ENCODE data around the gene HDLBP.

The HDLBP gene

DNA sequence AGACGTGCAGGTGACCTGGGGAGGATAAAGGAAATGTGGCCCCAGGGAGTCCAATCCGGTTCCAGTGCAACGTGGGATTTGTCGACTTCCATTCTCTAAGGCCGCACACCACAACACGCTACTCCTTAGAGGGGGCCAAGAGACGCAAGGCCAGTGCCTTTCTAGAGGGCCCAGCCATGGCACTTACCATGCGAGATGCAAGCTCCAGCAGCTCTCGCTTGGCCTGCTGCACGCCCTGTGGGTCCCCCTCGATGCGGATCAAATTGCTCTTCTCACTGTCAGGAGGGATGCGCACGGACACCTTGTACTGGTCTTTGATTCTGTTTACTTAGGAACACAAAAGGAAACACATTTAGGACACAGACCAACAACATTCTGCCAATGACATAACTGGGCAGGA is 65.8 kb downstream of the HDLBP start:
- DNase-seq: no peak

DNA sequence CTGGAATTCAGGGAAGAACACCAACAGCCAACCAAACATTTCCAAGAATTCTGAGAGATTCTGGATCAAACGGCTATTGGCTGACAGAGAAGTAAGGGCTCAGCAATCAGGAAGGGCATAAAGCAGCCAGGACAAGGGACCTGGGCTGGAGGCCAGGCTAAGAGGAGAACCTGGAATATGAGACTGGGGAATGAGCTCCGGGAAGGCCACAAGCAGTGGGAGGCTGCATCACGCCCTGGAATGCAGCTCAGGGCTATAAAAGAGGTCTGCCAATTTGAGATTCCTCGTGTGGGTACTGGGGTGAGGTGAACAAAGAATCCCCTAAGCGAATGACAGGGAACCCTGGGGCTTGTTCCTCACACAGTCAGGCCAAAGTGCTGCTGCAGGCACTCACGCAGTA is 66.6 kb downstream of the HDLBP start:
- no peak for DNase-seq

DNA sequence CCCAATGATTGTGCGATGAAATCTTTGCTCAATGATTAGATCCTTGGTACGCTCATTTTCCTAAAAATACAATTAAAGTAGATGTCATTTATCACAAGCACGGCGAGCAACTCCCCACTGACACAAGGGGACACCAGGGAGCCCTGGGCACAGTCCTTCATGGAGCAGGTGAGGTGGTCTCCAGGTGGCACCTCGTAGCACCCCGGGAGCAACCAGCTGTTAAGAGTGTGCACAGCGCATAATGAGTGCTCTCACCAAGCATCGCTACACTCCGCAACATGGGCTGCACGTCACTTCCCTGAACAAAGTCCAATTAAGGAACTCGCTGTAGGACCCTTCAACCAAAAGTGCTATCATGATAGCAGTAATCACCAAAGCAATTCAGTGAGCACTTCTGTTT is 67.2 kb downstream of the HDLBP start:
- DNase-seq: no peak

DNA sequence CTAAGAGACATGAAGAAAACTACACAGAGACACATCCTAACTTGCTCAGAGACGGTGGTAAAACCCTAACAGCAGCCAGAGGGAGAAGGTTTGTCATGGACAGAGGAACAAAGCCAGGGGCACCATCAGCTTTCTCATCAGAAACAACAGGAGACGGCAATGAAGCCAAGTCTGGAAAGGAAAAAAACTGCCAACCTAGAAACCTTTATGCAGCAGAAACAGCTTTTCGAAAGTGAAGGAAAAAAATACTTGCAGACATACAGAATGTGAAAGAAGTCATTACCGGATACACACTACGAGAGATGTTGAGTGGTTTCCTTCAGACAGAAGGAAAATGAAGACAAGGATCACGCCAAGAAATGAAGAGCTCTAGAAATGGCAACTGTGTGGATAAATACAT is 71.1 kb downstream of the HDLBP start:
- DNase-seq: no peak

DNA sequence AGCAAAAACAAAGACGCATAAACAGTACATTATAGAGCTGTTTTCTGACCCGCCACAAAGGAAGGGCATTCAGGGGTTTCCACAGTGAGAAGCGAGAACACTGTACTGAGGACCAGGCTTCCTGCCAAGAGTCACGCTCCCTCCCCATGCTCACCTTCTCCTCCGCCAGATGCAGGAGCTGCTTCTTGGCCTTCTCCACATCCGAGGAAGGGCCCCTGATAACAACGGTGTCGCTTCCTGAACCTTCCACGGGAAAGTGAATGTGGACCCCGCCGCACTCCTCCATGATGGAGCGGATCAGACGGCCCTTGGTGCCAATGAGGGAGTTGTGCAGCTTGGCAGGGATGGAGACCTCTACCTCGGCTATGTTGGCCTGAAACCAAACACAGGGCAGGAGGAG is 73.2 kb downstream of the HDLBP start:
- no peak for DNase-seq

DNA sequence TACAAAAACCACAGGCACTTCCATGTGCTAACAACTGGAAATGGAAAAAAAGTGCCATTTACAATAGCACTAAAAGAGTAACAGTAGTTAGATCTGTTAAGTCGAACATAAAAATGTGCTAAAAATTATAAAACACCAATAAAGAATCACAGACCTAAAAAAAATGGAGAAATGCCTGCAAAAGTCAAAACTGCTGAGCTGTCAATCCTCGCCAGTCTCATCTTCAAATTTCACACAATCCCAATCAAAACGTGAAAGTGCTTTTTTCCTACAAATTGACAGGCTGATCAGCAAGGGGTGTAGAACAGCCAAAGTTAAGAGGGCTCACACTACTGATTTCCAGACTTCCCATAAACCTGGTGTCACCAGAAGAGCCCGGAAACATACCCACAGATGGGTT is 73.8 kb downstream of the HDLBP start:
- DNase-seq: no peak

DNA sequence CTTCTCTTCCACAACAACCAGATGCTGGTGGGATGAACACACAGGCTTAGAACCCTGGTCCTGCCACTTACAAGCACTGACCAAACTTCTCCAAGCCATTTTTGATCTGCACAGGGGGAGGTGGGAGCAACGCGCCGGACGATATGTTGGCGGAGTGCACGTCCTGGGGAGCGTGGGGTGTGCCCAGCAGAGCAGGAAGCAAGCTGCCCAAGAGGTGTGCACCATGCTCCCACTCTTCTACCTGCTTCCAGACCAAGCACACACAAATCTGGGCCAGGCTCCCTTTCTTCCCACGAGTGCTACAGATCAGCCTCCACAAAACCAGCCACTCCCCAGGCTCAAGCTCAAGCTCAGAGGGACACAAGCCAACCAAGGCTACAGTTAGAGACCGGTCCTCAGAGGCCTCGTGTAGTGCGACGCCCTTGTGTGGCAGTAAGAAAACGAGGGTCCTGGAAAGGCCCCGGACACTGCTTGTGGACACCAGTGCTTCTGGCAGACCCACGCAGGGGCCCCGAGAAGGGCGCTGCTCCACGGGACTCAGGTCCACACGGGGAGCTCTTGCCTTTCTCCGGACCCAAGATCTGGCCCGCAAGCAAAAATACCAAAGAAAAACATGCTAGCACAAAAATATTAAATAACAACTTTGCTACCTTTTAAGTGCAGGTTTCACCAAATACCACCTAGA is 75.0 kb downstream of the HDLBP start:
- no peak for DNase-seq

DNA sequence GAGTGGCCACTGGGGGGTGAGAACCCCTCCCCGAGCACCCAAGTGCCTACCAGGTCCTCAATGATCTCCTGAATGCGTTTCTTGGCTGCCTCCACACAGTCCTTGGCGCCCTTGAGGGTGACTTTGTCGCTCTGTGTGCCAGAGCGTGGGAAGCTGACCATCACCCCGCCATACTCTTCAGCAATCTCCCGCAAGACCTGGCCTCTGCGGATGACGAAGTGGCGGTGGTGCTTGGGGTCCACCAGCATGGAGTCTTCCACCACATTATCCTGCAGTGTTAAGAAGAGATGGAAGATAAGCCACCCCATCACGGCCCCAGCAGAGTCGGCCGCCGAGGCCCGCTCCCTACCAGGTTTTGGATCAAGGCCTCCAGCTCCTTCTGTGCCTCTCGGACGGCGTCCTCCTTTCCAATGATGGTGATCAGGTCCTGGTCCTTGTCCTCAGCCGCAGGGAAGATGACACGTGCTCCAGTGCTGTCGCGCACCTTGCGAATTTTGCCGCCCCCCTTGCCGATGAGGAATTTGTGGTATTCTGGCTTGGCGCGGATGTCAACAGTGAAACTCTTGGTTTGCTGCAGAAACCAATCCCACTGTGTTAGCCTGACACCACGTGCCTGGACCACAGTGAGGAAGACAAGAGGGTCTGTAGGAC is 75.8 kb downstream of the HDLBP start:
- DNase-seq: no peak

DNA sequence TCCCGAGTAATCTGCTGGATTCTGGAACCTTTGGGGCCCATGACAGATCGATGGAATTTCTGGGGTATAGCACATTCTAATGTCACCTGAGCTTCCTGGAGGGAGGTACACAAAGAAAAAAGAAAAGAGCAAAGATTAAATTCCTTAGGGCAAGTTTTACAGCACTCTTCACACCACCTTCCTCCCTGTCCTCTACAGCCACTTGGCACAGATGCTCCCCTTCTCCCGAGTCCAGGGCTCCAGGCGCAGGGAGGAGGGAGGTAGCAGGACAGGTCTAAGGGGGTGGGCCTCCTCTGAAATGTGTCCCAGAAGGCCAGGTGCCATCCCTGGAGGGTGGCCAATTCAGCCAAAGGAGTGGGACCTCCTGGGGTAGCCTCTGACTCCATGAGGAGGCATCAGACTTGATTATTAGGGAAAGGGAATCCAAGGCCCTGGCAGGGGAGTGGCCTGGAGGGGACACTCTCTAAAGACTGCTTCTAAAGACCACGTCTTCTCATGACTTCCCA is 76.7 kb downstream of the HDLBP start:
- no peak for DNase-seq

DNA sequence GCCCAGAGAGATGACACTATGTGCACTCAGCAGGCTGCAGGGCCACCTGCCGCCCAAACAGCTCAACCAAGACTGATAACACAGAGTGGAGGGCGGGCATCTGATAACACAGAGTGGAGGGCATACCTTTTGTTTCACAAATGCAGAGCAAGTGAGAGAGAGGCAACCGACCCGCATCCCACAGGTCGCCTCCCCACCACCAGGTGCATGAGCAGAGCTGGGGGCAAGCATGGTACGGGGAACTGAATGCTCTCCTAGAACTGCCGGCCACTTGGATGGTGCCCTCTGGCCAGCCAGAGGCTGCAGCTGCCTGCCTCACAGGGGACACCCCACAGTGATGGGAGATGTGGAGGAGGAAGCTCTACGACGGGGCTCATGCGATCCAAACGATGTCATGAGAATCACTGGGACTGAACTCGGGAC is 77.5 kb downstream of the HDLBP start:
- DNase-seq: no peak

DNA sequence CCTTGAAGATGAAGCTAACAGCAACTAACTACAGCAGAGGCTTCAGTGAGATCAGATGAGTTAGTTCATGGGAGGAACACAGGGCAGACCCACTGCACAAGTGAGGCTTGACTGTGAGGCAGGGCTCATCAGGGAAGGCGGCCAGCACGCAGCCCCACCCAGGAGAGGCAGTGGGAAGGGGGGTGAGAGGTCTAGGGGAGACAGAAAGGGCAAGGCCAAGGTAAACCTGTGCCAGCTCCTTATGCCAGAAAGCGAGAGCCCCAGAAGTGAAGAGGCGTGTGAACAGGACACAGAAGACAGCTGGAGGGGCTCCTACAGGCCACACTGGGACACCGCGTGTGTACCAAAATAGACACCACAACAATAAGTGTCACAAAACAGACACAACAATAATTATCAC is 78.4 kb downstream of the HDLBP start:
- no peak for DNase-seq

DNA sequence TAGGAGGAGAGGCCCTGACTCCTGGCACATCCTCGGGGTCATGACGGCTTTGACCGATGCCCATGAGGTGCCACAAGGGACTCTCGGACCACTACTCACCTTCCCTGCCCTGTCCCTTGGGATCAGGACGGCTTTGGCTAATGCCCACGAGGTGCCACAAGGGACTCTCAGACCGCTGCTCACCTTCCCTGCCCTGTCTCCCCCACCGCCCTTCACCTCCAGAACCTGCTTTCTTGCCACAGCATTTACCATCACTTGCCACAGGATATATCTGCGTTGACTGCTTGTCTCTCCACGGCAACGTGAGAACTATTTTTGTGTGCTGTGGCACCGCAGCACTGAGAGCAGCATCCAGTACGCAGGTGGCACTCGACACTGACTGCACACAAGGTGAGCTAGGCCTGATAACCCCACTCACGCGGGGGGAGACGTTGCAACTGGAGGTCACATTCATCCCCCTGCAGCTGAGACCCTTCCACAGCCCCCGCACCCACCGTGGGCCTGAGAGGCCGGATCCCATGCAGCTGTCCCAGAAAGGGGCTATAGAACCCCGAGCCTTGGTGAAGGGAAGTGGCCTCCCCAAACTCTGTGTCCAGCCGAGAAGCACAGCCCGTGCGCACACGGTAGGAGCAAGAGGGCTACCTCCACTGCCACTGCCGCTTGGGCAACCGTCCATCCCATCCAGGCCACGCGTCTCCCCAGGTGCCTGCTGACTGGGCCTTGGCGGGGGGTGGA is 79.4 kb downstream of the HDLBP start:
- no peak for DNase-seq

DNA sequence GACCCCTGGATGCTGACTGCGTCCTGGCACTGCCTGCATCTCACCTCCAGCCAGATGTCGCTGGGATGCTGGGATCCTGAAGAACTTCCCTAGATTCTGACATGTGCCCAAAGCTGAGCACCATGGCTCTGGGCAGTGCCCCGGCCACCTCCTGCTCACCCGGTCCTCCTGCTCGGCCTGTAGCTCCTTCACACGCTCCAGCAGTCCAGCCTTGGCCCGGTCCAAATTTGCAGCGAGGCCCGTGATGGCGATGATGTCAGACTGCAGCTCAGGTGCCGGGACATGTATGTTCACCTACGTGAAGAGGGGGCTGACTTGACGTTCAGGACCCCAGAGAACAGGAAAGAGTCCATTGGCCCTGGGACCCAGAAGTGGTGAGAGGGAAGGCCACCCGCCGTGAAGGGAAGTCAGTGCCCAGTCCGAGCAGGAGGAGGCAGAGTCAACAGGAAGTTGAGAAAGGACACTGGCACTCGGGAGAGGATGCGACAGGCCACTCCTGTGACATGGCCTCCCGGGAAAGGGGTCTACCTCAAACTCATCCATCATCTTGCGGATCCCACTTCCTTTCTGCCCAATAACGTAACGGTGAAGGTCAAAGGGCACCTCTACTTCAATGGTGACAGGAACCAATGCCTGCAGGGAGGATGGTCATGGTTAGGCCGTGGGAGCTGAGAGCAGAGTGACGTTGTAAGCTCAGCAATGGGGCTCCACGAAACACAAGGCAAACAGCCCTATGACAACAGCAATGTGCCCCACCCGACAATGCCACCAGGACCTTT is 80.3 kb downstream of the HDLBP start:
- no peak for DNase-seq

DNA sequence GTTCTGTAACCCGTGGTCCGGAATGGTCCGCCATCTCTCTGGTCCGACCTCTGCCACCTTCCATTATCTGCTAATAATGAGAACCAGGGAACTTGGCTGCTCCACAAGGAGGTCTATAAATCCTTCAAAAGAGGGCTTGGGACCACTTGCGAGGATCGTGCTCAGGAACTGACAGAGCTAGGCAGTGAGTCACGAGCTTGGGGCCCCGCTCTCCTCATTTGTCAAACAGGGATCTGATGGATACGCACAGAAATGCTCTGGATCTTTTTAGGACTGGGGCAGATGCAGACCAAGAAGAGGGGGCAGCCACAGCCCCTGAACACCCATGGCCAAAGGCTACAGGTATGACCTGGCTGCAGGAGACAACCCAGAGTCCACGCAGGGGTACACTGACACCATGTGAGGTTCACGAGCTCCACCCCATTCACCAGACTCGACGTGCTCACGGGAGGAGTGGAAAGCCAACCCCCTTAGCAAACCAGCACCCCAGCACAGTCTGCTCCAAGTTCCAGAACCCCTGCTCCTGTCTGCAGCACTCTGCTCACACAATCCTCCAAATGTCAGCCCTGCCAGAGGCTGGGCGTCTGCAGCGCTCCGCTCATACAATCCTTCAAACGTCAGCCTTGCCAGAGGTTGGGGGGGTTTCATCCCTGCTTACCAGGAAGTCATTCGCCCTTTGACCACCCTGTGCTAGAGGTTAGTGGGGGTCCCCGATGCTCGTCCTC is 81.2 kb downstream of the HDLBP start:
- DNase-seq: no peak

DNA sequence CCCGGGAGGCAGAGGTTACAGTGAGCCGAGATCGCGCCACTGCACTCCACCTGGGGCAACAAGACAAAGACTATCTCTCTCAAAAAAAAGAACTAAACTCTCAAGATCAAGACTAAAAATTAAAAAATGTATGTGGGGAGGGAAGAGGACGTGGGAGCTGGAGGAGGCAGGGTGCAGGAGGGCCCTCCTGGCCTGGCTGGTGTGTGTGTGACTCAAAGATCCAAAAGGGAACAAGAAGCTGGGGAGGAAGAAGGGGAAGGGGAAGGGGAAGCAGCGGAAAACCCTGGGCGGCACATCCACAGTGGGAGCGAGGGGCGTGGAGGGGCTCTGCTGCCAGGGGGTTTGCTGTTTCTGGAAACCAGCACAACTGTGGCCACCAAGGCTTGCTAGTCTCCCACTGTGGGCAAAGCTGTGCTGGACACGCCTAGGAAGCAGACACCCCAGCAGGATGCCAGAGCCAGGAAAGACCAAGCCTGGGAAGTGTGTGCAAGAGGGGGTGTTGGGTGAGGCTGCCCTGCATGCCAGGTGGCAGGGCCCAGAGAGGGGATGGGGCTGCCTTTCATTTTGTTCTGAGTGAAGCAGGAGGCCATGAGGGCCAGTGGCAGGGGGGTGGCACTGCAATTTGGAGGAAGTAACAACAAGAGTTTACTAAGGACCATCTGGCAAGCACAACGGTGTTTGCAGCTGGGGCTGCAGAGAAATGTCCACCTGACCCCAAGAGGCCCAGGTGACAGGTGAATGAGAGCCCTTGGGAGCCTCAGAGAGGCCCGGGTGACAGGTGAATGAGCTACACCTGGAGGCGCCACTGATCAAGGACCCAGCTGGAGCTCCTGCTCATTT is 82.5 kb downstream of the HDLBP start:
- DNase-seq: no peak

DNA sequence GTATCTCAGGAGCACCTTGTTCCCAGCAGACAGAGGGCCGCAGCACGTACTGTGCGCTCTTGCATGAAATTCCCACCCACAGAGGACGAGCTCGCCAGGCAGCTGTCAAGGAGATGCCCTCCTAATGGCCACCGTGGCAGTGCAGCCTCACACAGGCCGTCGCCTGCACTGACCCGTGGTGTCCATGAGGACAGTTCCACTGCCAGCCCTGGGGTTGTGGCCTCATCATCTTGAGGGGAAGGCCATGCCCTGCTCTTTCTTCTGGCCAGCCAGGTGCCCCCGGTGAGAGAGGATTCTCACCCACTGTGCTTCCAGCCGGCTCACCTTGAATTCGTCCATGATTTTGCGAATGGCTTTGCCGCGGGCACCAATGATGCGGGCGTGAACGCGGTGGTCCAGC is 85.0 kb downstream of the HDLBP start:
- DNase-seq: no peak

DNA sequence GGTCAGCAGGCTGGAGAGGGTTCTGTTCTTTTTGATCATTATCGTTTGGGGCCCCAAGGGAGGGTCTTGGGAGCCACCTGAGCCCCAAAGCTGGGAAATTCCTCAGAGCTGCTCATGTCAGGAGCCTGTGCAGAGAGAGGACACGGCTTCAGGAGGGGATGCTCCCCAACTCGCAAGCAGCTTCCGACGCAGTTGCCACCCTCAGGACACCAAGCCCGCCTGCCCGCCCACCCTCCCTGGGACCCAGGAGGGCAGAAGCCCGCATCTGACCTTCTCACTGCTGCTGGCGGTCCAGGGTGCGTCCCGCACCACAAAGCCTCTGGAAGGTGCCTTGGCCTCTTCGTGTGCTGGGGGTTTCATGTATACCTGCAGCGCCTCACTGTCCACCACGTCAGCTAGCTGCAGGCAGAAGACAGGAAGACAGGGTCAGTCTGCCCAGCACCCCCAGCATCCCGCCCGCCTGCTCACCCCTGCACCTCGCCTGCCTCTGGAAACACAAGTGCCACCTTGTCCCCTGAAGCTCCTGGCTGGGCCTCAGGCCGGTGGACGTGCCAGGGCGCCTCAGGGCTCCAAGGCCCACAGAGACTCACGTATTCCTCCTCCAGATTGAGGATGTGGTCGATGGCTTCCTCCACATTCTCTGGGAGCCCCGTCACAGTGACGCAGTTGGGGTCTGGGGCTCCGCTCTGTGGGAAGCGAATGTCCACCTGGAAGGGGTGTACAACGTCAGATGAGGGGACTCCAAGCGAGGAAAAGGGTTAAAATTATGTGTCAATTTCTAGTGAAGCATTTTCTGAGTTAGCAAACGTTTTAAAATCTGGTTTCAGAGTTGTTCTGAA is 85.7 kb downstream of the HDLBP start:
- DNase-seq: no peak

DNA sequence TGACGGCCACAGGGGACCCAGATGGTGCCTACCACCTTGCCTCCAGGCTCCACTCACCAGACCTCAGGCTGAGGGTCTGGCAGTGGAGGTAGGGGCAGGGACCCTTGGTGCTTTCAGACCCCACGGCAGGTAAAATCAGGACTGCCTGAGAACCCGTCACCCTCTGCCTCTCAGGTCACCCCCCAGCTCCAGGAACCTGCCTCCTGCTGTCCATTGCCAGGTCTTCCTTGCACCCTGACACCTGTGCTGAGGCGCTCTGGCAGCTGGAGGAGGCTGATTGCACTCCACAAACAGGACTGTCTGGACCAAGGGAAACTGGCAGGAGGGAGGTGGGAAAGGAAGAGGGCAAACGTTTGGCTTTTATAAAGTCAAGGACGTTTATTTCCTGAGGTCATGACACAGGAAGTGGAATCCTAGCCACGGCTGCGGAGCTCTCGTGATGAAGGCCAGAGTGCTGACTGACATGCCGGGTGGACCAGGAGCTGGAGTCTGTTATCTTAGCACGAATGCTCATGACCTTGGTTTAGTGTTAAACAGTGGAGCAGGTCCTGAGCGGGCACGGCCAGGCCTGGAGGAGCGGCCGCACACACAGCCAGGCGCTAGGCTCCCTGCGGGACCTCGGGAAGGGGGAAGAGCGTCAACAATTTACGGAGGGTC is 86.5 kb downstream of the HDLBP start:
- DNase-seq: no peak

DNA sequence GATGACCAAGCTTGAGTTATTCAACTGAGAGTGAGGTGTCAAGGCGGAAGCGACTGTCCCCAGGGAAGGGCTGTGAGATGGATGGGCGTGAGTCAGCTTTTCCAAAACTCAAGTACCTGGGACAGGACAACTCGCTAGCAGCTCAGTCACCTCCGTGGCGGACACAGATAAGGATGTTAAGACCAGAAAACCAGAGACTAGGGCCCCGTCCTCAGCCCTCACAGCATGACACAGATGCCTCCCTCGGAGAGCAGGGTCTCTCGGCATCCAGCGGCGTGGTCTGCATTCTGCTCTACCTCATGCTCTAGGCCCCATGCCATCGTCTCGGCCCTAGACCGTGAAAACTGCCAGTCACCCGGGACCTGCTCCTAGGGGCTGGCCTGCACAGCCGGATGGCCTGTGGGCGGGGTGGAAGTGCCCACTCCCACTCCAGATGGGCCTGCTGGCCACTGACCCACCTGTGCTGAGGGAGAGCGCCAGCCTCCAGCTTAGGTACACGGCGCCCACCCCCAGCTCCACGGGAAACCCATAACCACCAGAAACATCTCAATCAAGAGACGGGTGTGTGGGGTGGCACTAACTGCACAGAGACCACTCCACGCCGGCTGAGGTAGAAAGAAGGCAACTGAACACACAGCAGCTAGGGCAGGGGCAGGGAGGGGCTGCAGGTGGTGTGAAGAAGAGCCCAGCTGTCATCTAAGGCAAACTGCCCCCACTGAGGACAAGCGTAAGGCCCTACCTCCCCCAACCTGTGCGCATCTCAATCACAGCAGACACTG is 87.2 kb downstream of the HDLBP start:
- DNase-seq: no peak

Data from NCI-H2029 (cell line).